HG02938 (cell line): ENCODE data around the gene SLC39A11.
"Not testable (repeated sequence)": the region's sequence is repeated elsewhere in the genome, so short reads cannot be mapped to it uniquely, and the experiment has no call there.

Source experiments
- ATAC-seq: cut with Tn5 transposase; IDR thresholded peaks from one replicate; pipeline ENCODE4 v1.9.1; 2021; ENCODE audit warnings: mild to moderate bottlenecking, moderate library complexity; ENCODE audit not compliant: unreplicated experiment

The SLC39A11 gene

GRCh38 chr17:73111386-73111785, 18.9 kb upstream of the SLC39A11 start:
- no peak for ATAC-seq

DNA sequence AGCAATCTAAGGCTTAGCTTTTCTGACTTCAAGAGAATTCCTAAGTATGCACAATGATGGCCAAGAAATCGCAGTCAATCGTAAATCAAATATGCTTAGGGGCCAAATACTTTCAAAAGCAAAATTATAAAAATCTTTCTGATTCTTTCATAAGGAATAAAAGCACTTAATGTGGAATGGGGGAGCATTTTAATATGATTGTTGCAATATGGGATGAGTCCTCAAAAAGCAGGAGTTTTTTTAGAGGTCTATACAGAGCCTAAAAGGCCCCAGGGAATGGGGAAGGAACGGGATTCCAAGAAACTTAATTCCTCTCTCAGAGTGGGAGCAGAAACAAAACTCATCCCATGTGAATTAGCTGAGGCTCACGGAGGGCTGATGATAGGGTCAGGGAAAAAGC, 14.7 kb upstream of the SLC39A11 start:
- no peak for ATAC-seq

GRCh38 chr17:73105431-73105830, 12.9 kb upstream of the SLC39A11 start:
- ATAC-seq = no peak

DNA sequence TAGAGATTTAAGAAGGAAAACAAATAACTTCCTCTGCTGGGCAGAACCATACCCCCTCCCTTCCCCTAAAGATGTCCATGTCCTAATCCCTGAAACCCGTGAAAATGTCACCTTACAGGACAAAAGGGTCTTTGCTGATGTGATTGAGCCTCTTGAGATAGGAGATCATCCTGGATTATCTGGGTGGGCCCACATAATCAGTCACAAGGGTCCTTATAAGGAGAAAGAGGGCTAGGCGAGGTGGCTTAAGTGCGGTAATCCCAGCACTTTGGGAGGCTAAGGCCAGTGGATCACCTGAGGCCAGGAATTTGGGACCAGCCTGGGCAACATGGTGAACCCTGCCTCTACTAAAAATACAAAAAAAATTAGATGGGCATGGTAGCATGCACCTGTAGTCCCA, 12.0 kb upstream of the SLC39A11 start:
- ATAC-seq = no peak

- ATAC-seq = no peak
Measured at GRCh38 chr17:73103641-73104335, 11.3 kb upstream of the SLC39A11 start.

DNA sequence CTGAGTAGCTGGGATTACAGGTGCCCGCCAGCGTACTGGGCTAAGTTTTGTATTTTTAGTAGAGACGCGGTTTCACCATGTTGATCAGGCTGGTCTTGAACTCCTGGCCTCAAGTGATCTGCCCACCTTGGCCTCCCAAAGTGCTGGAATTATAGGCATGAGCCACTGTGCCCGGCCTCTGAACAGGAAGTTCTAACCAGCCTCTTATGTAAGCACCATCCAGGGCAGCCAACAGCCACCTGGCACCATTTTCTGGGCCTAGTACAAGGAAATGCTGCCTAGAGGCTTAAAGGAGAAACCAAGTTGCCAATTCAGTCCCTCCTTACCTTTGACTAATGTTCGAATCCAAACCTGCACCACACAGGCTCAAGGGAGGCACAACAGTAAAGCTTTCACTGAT, 8.5 kb upstream of the SLC39A11 start:
- ATAC-seq = no peak

DNA sequence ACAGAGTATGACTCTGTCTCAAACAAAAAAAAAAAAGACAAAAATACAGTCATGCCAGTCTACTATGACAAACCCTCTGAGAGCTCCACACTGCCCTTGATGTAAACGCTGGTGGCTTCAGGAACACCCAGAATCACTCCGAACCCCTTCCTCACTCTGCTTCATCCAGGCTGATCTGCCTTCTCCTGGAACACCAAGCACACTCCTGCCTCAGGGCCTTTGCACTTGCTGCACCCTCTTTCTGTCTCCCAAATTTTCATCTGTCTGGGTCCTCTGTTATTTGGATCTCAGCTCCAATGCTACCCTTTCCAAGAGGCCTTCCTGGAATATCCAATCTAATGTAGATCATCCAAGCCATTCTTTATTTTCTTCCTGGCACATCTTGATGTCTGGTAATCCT, 7.9 kb upstream of the SLC39A11 start:
- ATAC-seq = no peak

GRCh38 chr17:73099511-73099910, 7.0 kb upstream of the SLC39A11 start:
- ATAC-seq = no peak

DNA sequence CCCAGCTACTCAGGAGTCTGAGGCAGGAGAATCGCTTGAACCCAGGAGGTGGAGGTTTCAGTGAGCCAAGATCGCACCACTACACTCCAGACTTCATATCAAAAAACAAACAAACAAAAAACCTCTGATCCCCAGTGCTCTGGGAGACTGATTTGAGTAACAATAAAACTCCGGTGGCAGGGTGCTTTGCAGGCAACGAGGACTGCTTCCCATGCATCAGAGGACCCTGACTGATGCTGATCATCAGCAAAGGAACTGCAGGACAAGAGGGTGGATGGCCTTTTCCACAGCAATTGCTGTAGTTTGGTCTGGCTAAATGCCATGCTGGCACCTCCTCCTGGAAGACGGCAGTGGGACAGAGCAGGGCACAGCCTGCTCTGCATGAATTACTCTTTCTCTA, 6.4 kb upstream of the SLC39A11 start:
- no peak for ATAC-seq

GRCh38 chr17:73097973-73098765, 5.7 kb upstream of the SLC39A11 start:
- not testable (repeated sequence) for ATAC-seq

- no peak for ATAC-seq
Measured at GRCh38 chr17:73096866-73097265, 4.4 kb upstream of the SLC39A11 start.

DNA sequence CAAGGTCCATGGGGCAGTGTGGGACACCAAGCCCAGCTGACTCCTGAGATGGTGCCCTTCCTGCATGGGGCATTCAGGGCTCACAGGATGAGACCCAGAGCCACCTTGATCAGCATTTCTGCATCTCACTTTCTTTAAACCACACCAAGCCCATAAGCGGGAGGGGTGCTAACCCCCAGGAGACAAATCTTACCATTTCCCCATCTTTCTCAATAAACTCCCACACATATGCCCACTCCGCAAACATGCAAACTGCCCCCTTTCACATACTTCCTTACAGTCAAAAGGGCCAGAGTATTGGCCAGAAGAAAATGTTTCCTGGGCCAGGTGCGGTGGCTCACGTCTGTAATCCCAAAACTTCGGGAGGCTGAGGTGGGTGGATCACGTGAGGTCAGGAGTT, 3.7 kb upstream of the SLC39A11 start:
- no peak for ATAC-seq

- no peak for ATAC-seq
Measured at GRCh38 chr17:73093286-73093685, 798 bp upstream of the SLC39A11 start.

GRCh38 chr17:73091770-73092522, 542 bp downstream of the SLC39A11 start:
- no peak for ATAC-seq

DNA sequence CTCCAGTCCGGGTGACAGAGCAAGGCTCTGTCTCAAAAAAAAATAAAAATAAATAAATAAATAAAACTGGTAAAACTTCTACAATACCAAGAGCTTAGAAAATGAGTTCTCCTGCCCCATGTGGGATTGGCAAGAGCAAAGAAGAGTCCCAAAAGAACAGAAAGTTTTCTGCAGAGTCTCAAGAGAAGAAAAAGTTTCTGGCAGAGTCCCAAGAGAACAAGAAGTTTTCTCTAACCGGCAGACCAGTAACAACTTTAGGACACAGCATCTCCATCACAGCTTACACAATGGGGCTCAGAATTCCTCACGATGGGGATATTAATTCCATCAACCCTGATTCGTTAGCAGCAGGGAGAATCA, 1.1 kb downstream of the SLC39A11 start:
- ATAC-seq = no peak

DNA sequence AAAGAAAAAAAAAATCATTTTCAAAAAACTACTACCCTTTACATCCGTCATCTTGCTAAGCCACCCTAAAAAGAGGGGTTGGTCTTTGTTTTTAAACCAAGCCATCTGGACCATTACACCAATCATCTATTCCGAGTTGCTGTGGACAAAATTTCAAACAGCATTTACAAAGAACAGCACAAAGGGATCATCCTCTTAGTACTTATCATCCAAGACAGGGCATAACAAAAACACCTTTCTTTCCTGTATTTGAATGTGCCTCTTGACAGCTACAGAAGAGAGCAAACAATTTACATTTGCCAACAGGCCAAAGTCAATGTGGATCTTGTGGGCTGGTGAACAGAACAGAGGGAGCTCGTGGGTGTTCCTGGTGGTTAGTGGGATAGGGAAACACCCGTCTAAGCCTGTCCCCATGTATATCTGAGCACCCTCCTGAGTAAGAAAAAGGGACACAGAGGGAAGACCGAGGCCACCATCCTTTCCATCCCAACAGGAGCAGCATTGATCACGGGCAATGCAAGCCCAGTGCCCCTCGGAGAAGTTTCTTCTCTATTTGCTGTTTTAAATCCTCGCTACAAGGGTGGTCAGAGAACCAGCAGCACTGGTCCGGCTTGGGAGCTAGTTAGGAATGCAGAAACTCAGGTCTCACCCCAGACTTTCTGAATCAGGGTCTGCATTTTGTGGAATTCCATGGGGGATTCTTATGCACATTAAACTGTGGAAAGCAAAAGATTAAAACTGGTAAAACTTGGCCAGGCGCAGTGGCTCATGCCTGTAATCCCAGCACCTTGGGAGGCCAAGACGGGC, 1.9 kb downstream of the SLC39A11 start:
- no peak for ATAC-seq

- ATAC-seq = no peak
Measured at GRCh38 chr17:73089322-73090317, 2.9 kb downstream of the SLC39A11 start.

- no peak for ATAC-seq
Measured at GRCh38 chr17:73088561-73088960, 3.9 kb downstream of the SLC39A11 start.

DNA sequence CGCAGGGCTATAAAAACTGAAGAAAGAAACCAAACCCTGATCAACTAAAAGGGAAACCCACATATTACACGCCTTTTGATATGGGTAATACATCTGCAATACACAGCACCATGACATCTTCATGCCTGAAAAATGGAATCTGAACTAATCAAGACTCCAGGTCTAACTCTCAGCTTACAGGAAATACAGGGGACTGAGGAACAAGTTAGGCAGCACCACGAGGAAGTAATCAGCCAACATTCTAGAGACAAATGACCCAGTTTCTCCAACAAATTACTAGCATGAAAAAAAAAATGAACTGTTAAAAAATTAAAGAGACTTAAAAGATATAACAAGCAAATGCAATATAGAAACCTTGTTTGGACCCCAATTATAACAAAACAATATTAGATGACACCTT, 9.1 kb downstream of the SLC39A11 start:
- no peak for ATAC-seq

- ATAC-seq = no peak
Measured at GRCh38 chr17:73074566-73074965, 17.9 kb downstream of the SLC39A11 start.
